K562 (cell line): ENCODE measurements around the gene FBXW11. TPM values are rescaled to one million over a fixed set of nuclear protein-coding genes. Genes with fewer than 3 reads are reported as not detected.

Experiments used
- ATAC-seq: fragments of 200-7000 bp; cut with Tn5 transposase; 3 replicates; pipeline ENCODE4 v1.9.1; 2020; ENCODE audit warnings: moderate library complexity
- BruUV-seq: library from RNA; stranded (reverse); fragments of 400-500 nt; replicated peaks from 2 replicates; lab custom pipeline; 2021; lab: Mats Ljungman, UMichigan
- CTCF ChIA-PET: fragments of 300-600 bp; formaldehyde crosslinking; extraction: SDS; loops from one replicate; lab custom pipeline; 2021; ENCODE audit warnings: low intra/inter-chr PET ratio; lab: Yijun Ruan, JAX
- POLR2A ChIA-PET: fragments of 300-600, 350-650 bp; sonication (Branson Sonifier 250); formaldehyde crosslinking; extraction: SDS; loops from one replicate; lab custom pipeline; 2021; ENCODE audit warnings: antibody characterized with exemption, inconsistent platforms; lab: Yijun Ruan, JAX
- DNase-seq, 4 experiments: peaks; one replicate each; pipeline versions ENCODE4 v3.0.0 to v3.0.0-alpha.2; 2011 to 2018; ENCODE audit warnings: low spot score in 3 of 4, mixed read lengths in 3 of 4; ENCODE audit errors: extremely low read depth in 1 of 4
- FAIRE-seq: peaks from 2 replicates; lab custom pipeline; 2011; peaks lifted over from hg19 to GRCh38; lab: Jason Lieb, UNC
- H2AFZ ChIP-seq: 2 replicates; pipeline ENCODE4 v1.6.0; 2011; ENCODE audit warnings: low read depth, low read length, control low read depth, inconsistent platforms
- H3K27ac ChIP-seq: fragments of 200-600 bp; 3 replicates; pipeline ENCODE4 v1.8.0; 2011; ENCODE audit warnings: low read depth, mild to moderate bottlenecking, control low read depth, inconsistent platforms, low read length, moderate library complexity, mixed read lengths; ENCODE audit errors: extremely low read depth
- H3K27me3 ChIP-seq, 2 experiments: fragments of 300-600 bp in 1 of 2; 2 replicates in 1 of 2; 3 replicates in 1 of 2; pipeline versions ENCODE4 v1.6.0 to v1.8.0; 2011; ENCODE audit warnings: inconsistent platforms in 2 of 2, low read length in 2 of 2, mild to moderate bottlenecking in 1 of 2, mixed read lengths in 1 of 2, moderate library complexity in 1 of 2; ENCODE audit not compliant: control insufficient read depth in 2 of 2, insufficient read depth in 2 of 2
- H3K36me3 ChIP-seq: fragments of 300-600 bp; 3 replicates; pipeline ENCODE4 v1.8.0; 2011; ENCODE audit warnings: mild to moderate bottlenecking, low read length, inconsistent platforms; ENCODE audit not compliant: control insufficient read depth, insufficient read depth
- H3K4me1 ChIP-seq, 2 experiments: fragments of 200-600 bp in 1 of 2; replicated peaks in 1 of 2; 2 replicates in 1 of 2; 3 replicates in 1 of 2; pipeline versions ENCODE4 v1.5.1 to v1.8.0; 2011; ENCODE audit warnings: inconsistent platforms in 2 of 2, low read length in 2 of 2, mild to moderate bottlenecking in 1 of 2, mixed read lengths in 1 of 2, moderate library complexity in 1 of 2; ENCODE audit not compliant: control insufficient read depth in 2 of 2, insufficient read depth in 2 of 2
- H3K4me2 ChIP-seq: 2 replicates; pipeline ENCODE4 v1.6.1; 2011; ENCODE audit warnings: low read length, control low read depth, inconsistent platforms, mixed read lengths; ENCODE audit not compliant: insufficient read depth
- H3K4me3 ChIP-seq: fragments of 200-600 bp; sonication (generic), shearing (Covaris generic); 2 replicates; pipeline ENCODE4 v1.5.1; 2016; ENCODE audit warnings: control low read depth, inconsistent platforms
- H3K79me2 ChIP-seq: fragments of 200-600 bp; 3 replicates; pipeline ENCODE4 v1.8.0; 2011; ENCODE audit warnings: low read length, inconsistent platforms; ENCODE audit not compliant: control insufficient read depth, insufficient read depth
- H3K9ac ChIP-seq, 2 experiments: 2 replicates each; pipeline versions ENCODE4 v1.6.0 to v1.6.1; 2011; ENCODE audit warnings: low read depth in 2 of 2, low read length in 2 of 2, control low read depth in 1 of 2, inconsistent platforms in 1 of 2, mild to moderate bottlenecking in 1 of 2, mixed read lengths in 1 of 2; ENCODE audit not compliant: insufficient read depth in 1 of 2
- H3K9me1 ChIP-seq: one replicate; pipeline ENCODE4 v1.6.0; 2011; ENCODE audit warnings: inconsistent platforms, mild to moderate bottlenecking, low read length, moderate library complexity; ENCODE audit not compliant: control insufficient read depth, insufficient read depth
- H3K9me3 ChIP-seq: replicated peaks from 2 replicates; pipeline ENCODE4 v1.5.1; 2011; ENCODE audit warnings: low read depth, low read length, inconsistent platforms; ENCODE audit not compliant: control insufficient read depth, insufficient read depth
- H4K20me1 ChIP-seq: replicated peaks from 2 replicates; pipeline ENCODE4 v1.6.1; 2011; ENCODE audit warnings: low read length, inconsistent platforms, mixed read lengths; ENCODE audit not compliant: control insufficient read depth, insufficient read depth
- CREB1 ChIP-seq, 2 experiments: sonication (generic) in 1 of 2; formaldehyde crosslinking in 1 of 2; IDR thresholded peaks; 2 replicates each; pipeline versions ENCODE4 v1.6.1 to v1.8.0; 2012 to 2022; ENCODE audit warnings: inconsistent platforms in 1 of 2, mild to moderate bottlenecking in 1 of 2, missing genetic modification reagents in 1 of 2, moderate library complexity in 1 of 2
- HDAC2 ChIP-seq: fragments of 450-650 bp; IDR thresholded peaks from 2 replicates; pipeline ENCODE4 v1.6.1; 2016; ENCODE audit warnings: mild to moderate bottlenecking
- RAD21 ChIP-seq, 2 experiments: fragments of 250-450 bp in 1 of 2; fragments of 450-650 bp in 1 of 2; sonication (Bioruptor Pico) in 1 of 2; formaldehyde crosslinking in 1 of 2; IDR thresholded peaks in 1 of 2; conservative IDR thresholded peaks in 1 of 2; 2 replicates each; pipeline versions ENCODE4 v1.4.0 to v1.8.0; 2020 to 2022; ENCODE audit warnings: mild to moderate bottlenecking in 2 of 2, moderate library complexity in 1 of 2
- TAF9B ChIP-seq: fragments of 450-650 bp; IDR thresholded peaks from 2 replicates; pipeline ENCODE4 v1.6.1; 2018; ENCODE audit warnings: mild to moderate bottlenecking; ENCODE audit not compliant: partially characterized antibody
- ZNF57 ChIP-seq: fragments of 450-650 bp; formaldehyde crosslinking; IDR thresholded peaks from 2 replicates; pipeline ENCODE4 v1.4.0; 2020; ENCODE audit warnings: mild to moderate bottlenecking, moderate library complexity
- WGBS: fragments of 100-300 bp; shearing (Covaris generic); methylation state at CpG from one replicate; pipeline ENCODE4 v1.1.6; 2016; ENCODE audit warnings: low coverage, mixed read lengths; ENCODE audit not compliant: insufficient coverage; ENCODE audit errors: missing lambda C conversion rate; 5-methylcytosine and 5-hydroxymethylcytosine counted together
- in situ Hi-C: fragments of 300-500 bp; cut with MboI; formaldehyde crosslinking; loops from 4 replicates; pipeline ENCODE4 v1.15.0; 2018; ENCODE audit warnings: inconsistent platforms, mixed read lengths
- intact Hi-C: fragments of 100-400 bp; cut with micrococcal nuclease; formaldehyde crosslinking; loops from 2 replicates; pipeline ENCODE4 v1.14.2; 2022
- polyA plus RNA-seq, 8 experiments: library from polyadenylated mRNA; depleted of rRNA in 4 of 8; stranded (reverse) in 5 of 8; unstranded in 3 of 8; fragments of >200 nt; fragmentation: Nextera tagmentation in 2 of 8; fragmentation: Illumina TruSeq in 1 of 8; extraction: Ambion mirVana in 2 of 8; extraction: Trizol in 1 of 8; gene quantifications; 2 replicates each; pipeline versions ENCODE4 v1.2.1 to v1.2.3, GENCODE V29; 2011 to 2014; ENCODE audit warnings: inconsistent platforms in 1 of 8, missing spikeins in 1 of 8
- total RNA-seq, 7 experiments: library from RNA; depleted of rRNA in 6 of 7; stranded (reverse); fragments of >200 nt in 6 of 7; fragmentation: Illumina TruSeq in 2 of 7; extraction: Trizol in 2 of 7; gene quantifications; 2 replicates each; pipeline versions ENCODE4 v1.2.1 to v1.2.3, GENCODE V29; 2011 to 2021; ENCODE audit warnings: low replicate concordance in 1 of 7
- TF ChIP-seq, protein P1 (sequence below), 3 experiments: IDR thresholded peaks in 2 of 3; conservative IDR thresholded peaks in 1 of 3; 2 replicates each; pipeline ENCODE4 v1.5.1; 2011 to 2012; ENCODE audit warnings: low read length in 3 of 3, mild to moderate bottlenecking in 3 of 3, control low read depth in 2 of 3, improper control_type of control experiment in 1 of 3, inconsistent platforms in 1 of 3, low read depth in 1 of 3, mixed read lengths in 1 of 3, moderate library complexity in 1 of 3; ENCODE audit not compliant: insufficient read depth in 2 of 3

FBXW11 gene
- total and polyA plus RNA-seq, 9 of the 15 experiments (the other 6 are each of a cell fraction or from before 2014, with no cell fraction given) = 3.0 to 28.6 (median 23.6) TPM

DNA sequence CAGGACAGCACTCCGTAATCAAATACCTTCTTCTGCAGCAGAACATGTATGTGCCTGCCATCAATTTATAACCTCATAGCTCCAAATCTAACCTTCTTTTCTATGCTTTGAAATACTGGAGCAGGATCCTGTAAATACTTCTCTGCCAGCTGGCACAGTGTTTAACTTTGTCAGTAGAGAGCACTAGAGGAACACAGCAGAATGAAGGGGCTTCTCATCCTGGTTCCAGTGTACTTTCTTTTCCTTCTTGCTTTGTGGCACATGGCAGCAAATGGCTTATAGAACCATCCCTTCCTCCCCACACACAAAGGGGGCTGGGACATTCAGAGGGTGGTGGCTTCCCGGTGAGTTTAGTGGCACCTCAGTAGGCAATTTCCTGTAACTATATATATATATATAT is 3.8 kb upstream of the FBXW11 start:
- Histone ChIP-seq H3K9ac (no peak overlapping the region), H3K4me2 (no peak overlapping the region), H3K27ac (no peak overlapping the region)
- TF ChIP-seq, protein P1, sequence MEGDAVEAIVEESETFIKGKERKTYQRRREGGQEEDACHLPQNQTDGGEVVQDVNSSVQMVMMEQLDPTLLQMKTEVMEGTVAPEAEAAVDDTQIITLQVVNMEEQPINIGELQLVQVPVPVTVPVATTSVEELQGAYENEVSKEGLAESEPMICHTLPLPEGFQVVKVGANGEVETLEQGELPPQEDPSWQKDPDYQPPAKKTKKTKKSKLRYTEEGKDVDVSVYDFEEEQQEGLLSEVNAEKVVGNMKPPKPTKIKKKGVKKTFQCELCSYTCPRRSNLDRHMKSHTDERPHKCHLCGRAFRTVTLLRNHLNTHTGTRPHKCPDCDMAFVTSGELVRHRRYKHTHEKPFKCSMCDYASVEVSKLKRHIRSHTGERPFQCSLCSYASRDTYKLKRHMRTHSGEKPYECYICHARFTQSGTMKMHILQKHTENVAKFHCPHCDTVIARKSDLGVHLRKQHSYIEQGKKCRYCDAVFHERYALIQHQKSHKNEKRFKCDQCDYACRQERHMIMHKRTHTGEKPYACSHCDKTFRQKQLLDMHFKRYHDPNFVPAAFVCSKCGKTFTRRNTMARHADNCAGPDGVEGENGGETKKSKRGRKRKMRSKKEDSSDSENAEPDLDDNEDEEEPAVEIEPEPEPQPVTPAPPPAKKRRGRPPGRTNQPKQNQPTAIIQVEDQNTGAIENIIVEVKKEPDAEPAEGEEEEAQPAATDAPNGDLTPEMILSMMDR (IDR thresholded peaks at IDR 0.05 in 2 of 3, conservative IDR thresholded peaks at IDR 0.05 in 1 of 3; ENCODE audit: insufficient read depth in 2 of 3, low read depth in 1 of 3, low read length in 3 of 3) = peak; percentile 10 to 40 (median 11); a peak in 2 of 6 replicates
- TF ChIP-seq TAF9B (no peak), CREB1 (IDR thresholded peaks at IDR 0.05) (no peak), CREB1 (CRISPR knock-in tag; IDR thresholded peaks at IDR 0.05) (no peak), RAD21 (CRISPR knock-in tag; conservative IDR thresholded peaks at IDR 0.05 in 1 of 2, IDR thresholded peaks at IDR 0.05 in 1 of 2) (peak in 1 of 2 experiments; percentile 18; a peak in 1 of 4 replicates), HDAC2 (no peak), ZNF57 (no peak)
- TF ChIP-seq, all 486 proteins: peak for 2
- ChIA-PET CTCF (no interaction called here), POLR2A (interaction anchor here (0.6 to 1.6 kb wide), 3 partner anchors 10 to 16 kb away, joined by 3 to 4 read pairs (median 3); no protein-coding TSS in a partner anchor)
- Histone ChIP-seq H3K36me3 (no peaks in the 10 kb centered on the region), H3K4me3 (no peak overlapping the region), H3K27me3 (peaks cover 0 to 4% of the 10 kb centered on the region in 2 experiments; a peak in 1 of 5 replicates), H3K9me3 (no peaks in the 10 kb centered on the region), H2AFZ (no peak overlapping the region), H3K9me1 (no peaks in the 10 kb centered on the region), H3K79me2 (peaks cover 18% of the 10 kb centered on the region), H3K4me1 (peaks cover 19 to 20% of the 10 kb centered on the region in 2 experiments; a peak in 4 of 5 replicates), H4K20me1 (peaks cover under 1% of the 10 kb centered on the region; the same call in 1 of the 2 replicates)
- ATAC-seq (no peak), DNase-seq (no peak), FAIRE-seq (no peak)
- no TSS peak for BruUV-seq
- in situ Hi-C loops (no loop called here), intact Hi-C loops (no loop called here)
- 36% methylated on average over 2 of the region's 2 CpGs for WGBS
